ENCODE data around the gene NR5A2.

DNA sequence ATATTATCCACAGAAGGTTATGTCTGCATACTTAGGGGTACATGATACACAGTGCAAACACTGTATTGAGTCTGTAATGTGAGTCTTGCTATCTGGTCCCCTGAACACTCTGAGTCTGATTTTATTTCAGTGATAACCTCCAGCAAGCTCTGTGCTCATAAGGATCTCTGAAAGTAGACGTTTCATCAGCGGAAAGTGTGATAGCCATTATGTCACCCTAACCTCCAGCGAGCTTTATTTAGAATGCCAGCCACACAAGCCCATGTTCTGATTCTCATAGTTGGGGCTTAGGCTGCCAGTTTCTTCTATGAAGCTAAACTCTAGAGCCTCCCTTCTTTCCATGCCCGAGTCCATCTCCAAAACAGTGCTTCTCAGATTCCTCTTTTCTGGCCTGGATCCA lies 3.3 kb downstream of the NR5A2 start:
- TF ChIP-seq, protein P1, sequence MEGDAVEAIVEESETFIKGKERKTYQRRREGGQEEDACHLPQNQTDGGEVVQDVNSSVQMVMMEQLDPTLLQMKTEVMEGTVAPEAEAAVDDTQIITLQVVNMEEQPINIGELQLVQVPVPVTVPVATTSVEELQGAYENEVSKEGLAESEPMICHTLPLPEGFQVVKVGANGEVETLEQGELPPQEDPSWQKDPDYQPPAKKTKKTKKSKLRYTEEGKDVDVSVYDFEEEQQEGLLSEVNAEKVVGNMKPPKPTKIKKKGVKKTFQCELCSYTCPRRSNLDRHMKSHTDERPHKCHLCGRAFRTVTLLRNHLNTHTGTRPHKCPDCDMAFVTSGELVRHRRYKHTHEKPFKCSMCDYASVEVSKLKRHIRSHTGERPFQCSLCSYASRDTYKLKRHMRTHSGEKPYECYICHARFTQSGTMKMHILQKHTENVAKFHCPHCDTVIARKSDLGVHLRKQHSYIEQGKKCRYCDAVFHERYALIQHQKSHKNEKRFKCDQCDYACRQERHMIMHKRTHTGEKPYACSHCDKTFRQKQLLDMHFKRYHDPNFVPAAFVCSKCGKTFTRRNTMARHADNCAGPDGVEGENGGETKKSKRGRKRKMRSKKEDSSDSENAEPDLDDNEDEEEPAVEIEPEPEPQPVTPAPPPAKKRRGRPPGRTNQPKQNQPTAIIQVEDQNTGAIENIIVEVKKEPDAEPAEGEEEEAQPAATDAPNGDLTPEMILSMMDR (IDR thresholded peaks at IDR 0.05) = no peak
- TF ChIP-seq EZH2phosphoT487 (IDR thresholded peaks at IDR 0.05) (no peak), EZH2 (IDR thresholded peaks at IDR 0.05) (no peak)

All from neural progenitor cell (in vitro differentiated cells).